Heart right ventricle (tissue), 16 donors: Measurements from ENCODE around the gene NBEA. TPM values are rescaled to one million over a fixed set of nuclear protein-coding genes. Genes with fewer than 3 reads are reported as not detected.

Experiments used
- ATAC-seq, 8 donors: fragments of 200-7000 bp; cut with Tn5 transposase; one replicate each; pipeline ENCODE4 v1.9.1; 2020; ENCODE audit warnings: mild to moderate bottlenecking in 8 of 8, moderate library complexity in 8 of 8, moderate number of reproducible peaks in 1 of 8
- DNase-seq, 2 donors: peaks; one replicate each; pipeline ENCODE4 v3.0.0-alpha.2; 2020
- H3K27ac ChIP-seq, 10 donors: fragments of 200-600 bp; sonication (generic) in 2 of 10; one replicate each; pipeline versions ENCODE4 v1.5.0 to v1.8.0; 2020 to 2022; ENCODE audit warnings: mild to moderate bottlenecking in 3 of 10
- H3K27me3 ChIP-seq, 7 donors: fragments of 200-600 bp; one replicate each; pipeline ENCODE4 v1.8.0; 2021 to 2022; ENCODE audit warnings: mild to moderate bottlenecking in 2 of 7
- H3K36me3 ChIP-seq, 9 donors: fragments of 200-600 bp; sonication (generic) in 1 of 9; one replicate each; pipeline versions ENCODE4 v1.5.0 to v1.8.0; 2020 to 2022; ENCODE audit warnings: mild to moderate bottlenecking in 2 of 9
- H3K4me1 ChIP-seq, 9 donors: fragments of 200-600 bp; sonication (generic) in 1 of 9; one replicate each; pipeline versions ENCODE4 v1.5.0 to v1.8.0; 2020 to 2022; ENCODE audit warnings: mild to moderate bottlenecking in 4 of 9
- H3K4me3 ChIP-seq, 10 donors: fragments of 200-600 bp; sonication (generic) in 2 of 10; one replicate each; pipeline versions ENCODE4 v1.5.0 to v1.8.0; 2020 to 2022; ENCODE audit warnings: mild to moderate bottlenecking in 7 of 10, moderate library complexity in 2 of 10
- H3K9me3 ChIP-seq, 11 donors: fragments of 200-600 bp in 10 of 11; sonication (generic) in 2 of 11; one replicate each; pipeline versions ENCODE4 v1.5.0 to v1.8.0; 2013 to 2022; ENCODE audit warnings: mild to moderate bottlenecking in 2 of 11, control low read depth in 1 of 11, moderate library complexity in 1 of 11
- CTCF ChIP-seq, 9 donors: fragments of 200-600 bp; sonication (generic) in 2 of 9; IDR thresholded peaks; one replicate each; pipeline versions ENCODE4 v1.5.0 to v1.8.0; 2021 to 2022; ENCODE audit warnings: antibody characterized with exemption in 9 of 9, mild to moderate bottlenecking in 5 of 9, moderate library complexity in 1 of 9
- WGBS, 2 donors: extraction: QIAGEN DNeasy Blood & Tissue Kit; methylation state at CpG; one replicate each; pipeline ENCODE4 v1.1.7; 2013; ENCODE audit warnings: inconsistent platforms in 1 of 2; 5-methylcytosine and 5-hydroxymethylcytosine counted together
- intact Hi-C, 10 donors: fragments of 100-400 bp; cut with DNase I; formaldehyde crosslinking; loops; one replicate each; pipeline versions ENCODE4 v1.11.1 to v1.14.2; 2022
- polyA plus RNA-seq, 2 donors: library from polyadenylated mRNA; stranded (reverse); fragments of 200-250 nt; gene quantifications; one replicate each; pipeline ENCODE4 v1.2.3, GENCODE V29; 2013
- total RNA-seq, 10 donors: library from RNA; stranded (reverse); fragmentation: NEBNext Ultra II Directional in 3 of 10; extraction: Animal tissue kit (Norgen Biotek cat#: 25700) in 3 of 10; gene quantifications; one replicate each; pipeline versions ENCODE4 v1.2.1 to v1.2.4, GENCODE V29; 2021 to 2023
- donor health status: Arrhythmogenic right ventricular cardiomyopathy.
- donor health status: ischemic (EF 13 %, LVEDD 7.1; RV severe dilation, severe dysfunction).
- donor health status: healthy with polysubstance abuse.
- donor health status: DM: no; HTN: yes; CAD: no.
- donor health status: DM: no; HTN: no; CAD: no.
- donor health status: ischemic (EF 25% LVEDD 6.9; RV normal size, moderate dysfunction).
- donor health status: ischemic (EF 25% LVEDD 5.7; RV mildly dilated, moderate dysfunction).
- donor health status: healthy.
- donor health status: DM: yes; HTN: yes; CAD: no.
- donor health status: Ischemic cardiomyopathy.
- donor health status: ischemic (EF 35%, LVEDD 5.7; RV mildly dilated, moderate dysfunction).
- donor health status: nonischemic (EF 11% LVEDD 7.7; RV severe dilation, severe dysfunction).
- donor health status: DM: yes; HTN: yes; CAD: no.
- donor health status: PGD.
- donor health status: ischemic (EF 29% LVEDD 5.4; RV normal size, mild dysfunction).
- donor health status: nonischemic (EF 23%, LVEDD 6.1; RV moderate dilation, normal function).

Gene NBEA
- total and polyA plus RNA-seq, 12 donors, result 4.3 to 30.6 (median 24.5) TPM

- Histone ChIP-seq H3K27me3 (peaks cover 0 to 75% (median 0%) of the 10 kb centered on the region in 7 donors), H3K36me3 (no peaks in the 10 kb centered on the region), H3K4me3 (peak overlapping the region; percentile 16 to 65 (median 57)), H3K9me3 (no peaks in the 10 kb centered on the region), H3K27ac (peak overlapping the region; percentile 31 to 92 (median 76)), H3K4me1 (peaks cover 0 to 23% (median 0%) of the 10 kb centered on the region in 9 donors)
- 8 to 15% methylated on average over 68 of the region's 68 CpGs for WGBS, 2 donors
- intact Hi-C loops, result loop anchor here in 3 of 10 donors (5.0 to 10.0 kb wide), 3 partner anchors 86 to 1591 kb away; no protein-coding TSS in a partner anchor
- peak in 2 of 9 donors; percentile 12 to 17 for TF ChIP-seq CTCF (IDR thresholded peaks at IDR 0.05)
- DNase-seq (peak; percentile 29 to 60), ATAC-seq (peak; percentile 81 to 95 (median 88))
These were observed 528.9 kb downstream of the NBEA start for GRCh38 chr13:35470671-35471661.

GRCh38 chr13:35471706-35472322, 529.7 kb downstream of the NBEA start:
- H3K36me3 ChIP-seq, result no peaks in the 10 kb centered on the region
- intact Hi-C loops, result loop anchor here in 3 of 10 donors (5.0 to 10.0 kb wide), 3 partner anchors 87 to 1590 kb away; no protein-coding TSS in a partner anchor
- no peak for ATAC-seq

GRCh38 chr13:35472323-35472881, 530.3 kb downstream of the NBEA start:
- peaks cover 0 to 31% (median 0%) of the 10 kb centered on the region in 9 donors for H3K4me1 ChIP-seq
- no peaks in the 10 kb centered on the region for H3K36me3 ChIP-seq
- peaks cover 0 to 90% (median 0%) of the 10 kb centered on the region in 7 donors for H3K27me3 ChIP-seq
- 81 to 86% methylated on average over 7 of the region's 7 CpGs for WGBS, 2 donors
- intact Hi-C loops, result loop anchor here in 3 of 10 donors (5.0 to 10.0 kb wide), 3 partner anchors 88 to 1590 kb away; no protein-coding TSS in a partner anchor
- DNase-seq (no peak), ATAC-seq (no peak)
- H3K4me3 ChIP-seq, result peak overlapping the region in 1 of 10 donors; percentile 68
- TF ChIP-seq CTCF (IDR thresholded peaks at IDR 0.05), result no peak
- no peaks in the 10 kb centered on the region for H3K9me3 ChIP-seq
- no peak overlapping the region for H3K27ac ChIP-seq

More at GRCh38 chr13:35471706-35472322, 529.7 kb downstream of the NBEA start:
- 63 to 71% methylated on average over 28 of the region's 28 CpGs for WGBS, 2 donors
- no peak for TF ChIP-seq CTCF (IDR thresholded peaks at IDR 0.05)
- DNase-seq, result no peak
- Histone ChIP-seq H3K9me3 (no peaks in the 10 kb centered on the region), H3K4me1 (peaks cover 0 to 31% (median 0%) of the 10 kb centered on the region in 9 donors), H3K4me3 (peak overlapping the region in 2 of 10 donors; percentile 56 to 58), H3K27ac (peak overlapping the region in 5 of 10 donors; percentile 72 to 92 (median 84)), H3K27me3 (peaks cover 0 to 84% (median 0%) of the 10 kb centered on the region in 7 donors)
